HG03439 (cell line): ENCODE results near the gene PAK3.

Experiments
- ATAC-seq: cut with Tn5 transposase; IDR thresholded peaks from one replicate; pipeline ENCODE4 v1.9.1; 2021; ENCODE audit warnings: mild to moderate bottlenecking, moderate library complexity; ENCODE audit not compliant: unreplicated experiment

Gene PAK3

GRCh38 chrX:111095974-111096895, at the start of gene PAK3:
PAK3 (plus strand) TSS chrX:111096191; CDS start chrX:111123104, 26,913 bp downstream.
- no peak for ATAC-seq

- ATAC-seq, result no peak
These were observed 48.4 kb upstream of the PAK3 start for GRCh38 chrX:111047575-111047974.

GRCh38 chrX:111052478-111052877, 43.5 kb upstream of the PAK3 start:
- ATAC-seq, result no peak

- ATAC-seq, result no peak
These were observed 24.3 kb upstream of the PAK3 start for GRCh38 chrX:111071542-111072277.

- no peak for ATAC-seq
These were observed 12.9 kb upstream of the PAK3 start for GRCh38 chrX:111083081-111083480.

- no peak for ATAC-seq
These were observed 9.4 kb upstream of the PAK3 start for GRCh38 chrX:111086591-111087006.

GRCh38 chrX:111088628-111089027, 7.4 kb upstream of the PAK3 start:
- ATAC-seq, result no peak

- ATAC-seq, result no peak
These were observed 5.5 kb upstream of the PAK3 start for GRCh38 chrX:111090458-111090857.

GRCh38 chrX:111098874-111099273, 2.9 kb downstream of the PAK3 start:
- ATAC-seq, result peak; percentile 78

GRCh38 chrX:111100191-111100590, 4.2 kb downstream of the PAK3 start:
- no peak for ATAC-seq

GRCh38 chrX:111101580-111101979, 5.6 kb downstream of the PAK3 start:
- ATAC-seq, result no peak

- no peak for ATAC-seq
These were observed 6.6 kb downstream of the PAK3 start for GRCh38 chrX:111102636-111103035.

GRCh38 chrX:111103246-111103645, 7.3 kb downstream of the PAK3 start:
- ATAC-seq, result no peak

- no peak for ATAC-seq
These were observed 14.2 kb downstream of the PAK3 start for GRCh38 chrX:111110098-111110775.

- no peak for ATAC-seq
These were observed 18.8 kb downstream of the PAK3 start for GRCh38 chrX:111114806-111115205.

GRCh38 chrX:111116666-111117065, 20.7 kb downstream of the PAK3 start:
- ATAC-seq, result no peak

GRCh38 chrX:111119341-111119740, 23.4 kb downstream of the PAK3 start:
- no peak for ATAC-seq

GRCh38 chrX:111123125-111123524, 27.1 kb downstream of the PAK3 start:
- ATAC-seq, result peak; percentile 84

GRCh38 chrX:111123606-111124179, 27.7 kb downstream of the PAK3 start:
- ATAC-seq, result peak; percentile 42

- ATAC-seq, result no peak
These were observed 28.4 kb downstream of the PAK3 start for GRCh38 chrX:111124418-111124817.

GRCh38 chrX:111127038-111127437, 31.0 kb downstream of the PAK3 start:
- ATAC-seq, result no peak
